Measurements from ENCODE around the gene C3orf22.

DNA sequence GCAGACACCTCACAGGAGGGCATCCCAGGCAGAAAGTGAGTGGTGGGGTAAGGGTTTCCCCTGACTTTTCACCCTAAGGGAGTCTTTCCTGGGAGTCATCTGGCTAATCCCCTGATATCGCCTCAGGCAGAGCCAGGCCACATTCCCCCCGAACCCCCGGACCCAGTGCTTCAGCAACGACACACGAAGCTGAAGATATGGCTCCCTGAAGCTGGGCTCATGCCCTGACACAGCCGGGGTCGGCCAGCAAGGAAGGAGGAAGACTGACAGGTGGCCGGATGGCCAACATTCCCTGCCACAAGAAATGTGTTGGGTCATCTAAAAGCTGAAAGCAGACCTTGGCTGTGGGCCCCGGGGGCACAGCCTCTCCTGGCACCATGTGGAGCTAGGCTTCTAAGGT lies 20.4 kb downstream of the C3orf22 start:
- TF ChIP-seq, protein P1, sequence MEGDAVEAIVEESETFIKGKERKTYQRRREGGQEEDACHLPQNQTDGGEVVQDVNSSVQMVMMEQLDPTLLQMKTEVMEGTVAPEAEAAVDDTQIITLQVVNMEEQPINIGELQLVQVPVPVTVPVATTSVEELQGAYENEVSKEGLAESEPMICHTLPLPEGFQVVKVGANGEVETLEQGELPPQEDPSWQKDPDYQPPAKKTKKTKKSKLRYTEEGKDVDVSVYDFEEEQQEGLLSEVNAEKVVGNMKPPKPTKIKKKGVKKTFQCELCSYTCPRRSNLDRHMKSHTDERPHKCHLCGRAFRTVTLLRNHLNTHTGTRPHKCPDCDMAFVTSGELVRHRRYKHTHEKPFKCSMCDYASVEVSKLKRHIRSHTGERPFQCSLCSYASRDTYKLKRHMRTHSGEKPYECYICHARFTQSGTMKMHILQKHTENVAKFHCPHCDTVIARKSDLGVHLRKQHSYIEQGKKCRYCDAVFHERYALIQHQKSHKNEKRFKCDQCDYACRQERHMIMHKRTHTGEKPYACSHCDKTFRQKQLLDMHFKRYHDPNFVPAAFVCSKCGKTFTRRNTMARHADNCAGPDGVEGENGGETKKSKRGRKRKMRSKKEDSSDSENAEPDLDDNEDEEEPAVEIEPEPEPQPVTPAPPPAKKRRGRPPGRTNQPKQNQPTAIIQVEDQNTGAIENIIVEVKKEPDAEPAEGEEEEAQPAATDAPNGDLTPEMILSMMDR (IDR thresholded peaks at IDR 0.05) = no peak
- TF ChIP-seq EP300 (IDR thresholded peaks at IDR 0.05) = no peak
- TF ChIP-seq POLR2A (IDR thresholded peaks at IDR 0.05) = no peak

All from ovary (tissue), 3 donors.